ENCODE measurements around the gene OPA1. TPM values are rescaled to one million over a fixed set of nuclear protein-coding genes. Genes with fewer than 3 reads are reported as not detected.

OPA1 gene
- total RNA-seq, 2 experiments from 2014 or later, result 43.2 to 57.3 TPM

GRCh38 chr3:193714523-193715137 is 121.6 kb downstream of the OPA1 start:
- no peak overlapping the region for H3K4me2 ChIP-seq (ENCODE audit: low read length)
- H4K20me1 ChIP-seq (ENCODE audit: insufficient read depth, low read length), result no peaks in the 10 kb centered on the region
- H3K4me3 ChIP-seq (ENCODE audit: low read depth, low read length, poor library complexity, severe bottlenecking), result no peak overlapping the region
- no TSS peak for BruUV-seq (replicated peaks)
- POLR2A ChIA-PET, result no interaction called here
- TF ChIP-seq CTCF (conservative IDR thresholded peaks at IDR 0.05; ENCODE audit: low read length) (no peak), EZH2phosphoT487 (IDR thresholded peaks at IDR 0.05; ENCODE audit: borderline replicate concordance, low read depth, low read length) (no peak)
- peaks cover 8% of the 10 kb centered on the region for H3K4me1 ChIP-seq (ENCODE audit: insufficient read depth, low read length, poor library complexity, severe bottlenecking)
- no peaks in the 10 kb centered on the region for H3K9me2 ChIP-seq (ENCODE audit: insufficient read depth, low read length)
- peak; percentile 16 for DNase-seq (ENCODE audit: low spot score)
- H3K9me3 ChIP-seq (ENCODE audit: low read length), result peaks cover 26% of the 10 kb centered on the region; the same call in 1 of the 2 replicates
- no peak overlapping the region for H3K27ac ChIP-seq (ENCODE audit: low read depth, low read length, poor library complexity, severe bottlenecking)
- no peak overlapping the region for H2AFZ ChIP-seq (ENCODE audit: low read length)
- intact Hi-C loops (cut with micrococcal nuclease; ENCODE audit: unreplicated experiment), result no loop called here
- H3K36me3 ChIP-seq (ENCODE audit: insufficient read depth, low read length), result no peaks in the 10 kb centered on the region; the same call in 1 of the 2 replicates
- CTCF ChIA-PET (ENCODE audit: unreplicated experiment), result no interaction called here
- no peaks in the 10 kb centered on the region for H3K79me2 ChIP-seq (ENCODE audit: insufficient read depth, low read depth, low read length)

- CTCF ChIA-PET (ENCODE audit: unreplicated experiment), result no interaction called here
- POLR2A ChIA-PET, result interaction anchor here (0.6 kb wide), 1 partner anchor 21 kb away, joined by 3 read pairs; no protein-coding TSS in a partner anchor
- TF ChIP-seq CTCF (conservative IDR thresholded peaks at IDR 0.05; ENCODE audit: low read length), result no peak
- no peak for TF ChIP-seq EZH2phosphoT487 (IDR thresholded peaks at IDR 0.05; ENCODE audit: borderline replicate concordance, low read depth, low read length)
- peak; percentile 34 for DNase-seq (ENCODE audit: low spot score)
- BruUV-seq (replicated peaks), result no TSS peak
- no peaks in the 10 kb centered on the region for H4K20me1 ChIP-seq (ENCODE audit: insufficient read depth, low read length)
- peaks cover 8% of the 10 kb centered on the region for H3K4me1 ChIP-seq (ENCODE audit: insufficient read depth, low read length, poor library complexity, severe bottlenecking)
- 0 out of 2 replicates have a peak overlapping the region, but pooled peaks have one; percentile 34 for H2AFZ ChIP-seq (ENCODE audit: low read length)
- H3K9me2 ChIP-seq (ENCODE audit: insufficient read depth, low read length), result no peaks in the 10 kb centered on the region
- H3K36me3 ChIP-seq (ENCODE audit: insufficient read depth, low read length), result no peaks in the 10 kb centered on the region; the same call in 1 of the 2 replicates
- H3K27ac ChIP-seq (ENCODE audit: low read depth, low read length, poor library complexity, severe bottlenecking), result no peak overlapping the region
- intact Hi-C loops (cut with micrococcal nuclease; ENCODE audit: unreplicated experiment), result no loop called here
- H3K4me3 ChIP-seq (ENCODE audit: low read depth, low read length, poor library complexity, severe bottlenecking), result no peak overlapping the region
- peaks cover 26% of the 10 kb centered on the region; the same call in 1 of the 2 replicates for H3K9me3 ChIP-seq (ENCODE audit: low read length)
- peak overlapping the region; percentile 11 for H3K4me2 ChIP-seq (ENCODE audit: low read length)
- H3K79me2 ChIP-seq (ENCODE audit: insufficient read depth, low read depth, low read length), result no peaks in the 10 kb centered on the region
Observed at GRCh38 chr3:193716150-193716549, 123.1 kb downstream of the OPA1 start.

GRCh38 chr3:193719735-193720134 is 126.7 kb downstream of the OPA1 start:
- Histone ChIP-seq H3K4me3 (ENCODE audit: low read depth, low read length, poor library complexity, severe bottlenecking) (no peak overlapping the region), H3K9me2 (ENCODE audit: insufficient read depth, low read length) (no peaks in the 10 kb centered on the region), H3K9me3 (ENCODE audit: low read length) (peaks cover 11% of the 10 kb centered on the region; the same call in 1 of the 2 replicates), H3K36me3 (ENCODE audit: insufficient read depth, low read length) (no peaks in the 10 kb centered on the region; the same call in 1 of the 2 replicates), H4K20me1 (ENCODE audit: insufficient read depth, low read length) (no peaks in the 10 kb centered on the region), H3K27ac (ENCODE audit: low read depth, low read length, poor library complexity, severe bottlenecking) (no peak overlapping the region), H3K79me2 (ENCODE audit: insufficient read depth, low read depth, low read length) (no peaks in the 10 kb centered on the region), H3K4me1 (ENCODE audit: insufficient read depth, low read length, poor library complexity, severe bottlenecking) (peaks cover 8% of the 10 kb centered on the region), H3K4me2 (ENCODE audit: low read length) (no peak overlapping the region), H2AFZ (ENCODE audit: low read length) (no peak overlapping the region)
- intact Hi-C loops (cut with micrococcal nuclease; ENCODE audit: unreplicated experiment), result no loop called here
- TF ChIP-seq EZH2phosphoT487 (IDR thresholded peaks at IDR 0.05; ENCODE audit: borderline replicate concordance, low read depth, low read length) (no peak), CTCF (conservative IDR thresholded peaks at IDR 0.05; ENCODE audit: low read length) (no peak)
- no peak for DNase-seq (ENCODE audit: low spot score)
- no TSS peak for BruUV-seq (replicated peaks)
- ChIA-PET POLR2A (interaction anchor here (0.5 kb wide), 1 partner anchor 127 kb away, joined by 3 read pairs; no protein-coding TSS in a partner anchor), CTCF (ENCODE audit: unreplicated experiment) (no interaction called here)
